ENCODE results near the gene MMGT1. TPM values are rescaled to one million over a fixed set of nuclear protein-coding genes. Genes with fewer than 3 reads are reported as not detected.

Gene MMGT1
- 19.8 and 28.0 TPM in 2 replicates for total RNA-seq (2014; rRNA removed; shearing (Covaris generic))

- peak; percentile 73 for DNase-seq (ENCODE audit: low read depth)
Measured at GRCh38 chrX:135973548-135974278, at the start of gene MMGT1. TSS of gene MMGT1 (minus strand) at chrX:135973988. CDS start at chrX:135973675, 313 bp downstream.

- no peak for DNase-seq (ENCODE audit: low read depth)
Measured at GRCh38 chrX:136021903-136022302, 48.1 kb upstream of the MMGT1 start.

GRCh38 chrX:136021160-136021559 is 47.4 kb upstream of the MMGT1 start:
- no peak for DNase-seq (ENCODE audit: low read depth)

DNA sequence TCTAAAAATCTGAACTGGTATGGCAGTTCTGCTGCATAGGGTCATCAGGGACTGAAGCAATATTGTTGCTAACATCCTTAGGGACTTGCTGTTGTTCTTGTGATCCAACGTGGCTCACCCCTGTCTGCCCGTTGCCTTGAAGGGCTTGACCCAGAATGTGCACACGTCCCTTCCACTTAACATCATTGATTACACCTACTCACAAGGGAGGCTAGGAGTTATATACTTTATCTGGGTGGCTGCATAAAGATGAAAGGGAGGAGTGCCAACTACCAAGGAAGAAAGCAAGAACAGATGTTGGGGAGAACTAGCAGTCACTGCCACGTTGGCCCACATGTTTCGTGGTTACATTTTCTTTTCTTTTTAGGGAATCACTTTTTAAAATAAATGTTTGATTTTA is 45.4 kb upstream of the MMGT1 start:
- DNase-seq (ENCODE audit: low read depth) = no peak

GRCh38 chrX:136016881-136017280 is 43.1 kb upstream of the MMGT1 start:
- DNase-seq (ENCODE audit: low read depth) = no peak

DNA sequence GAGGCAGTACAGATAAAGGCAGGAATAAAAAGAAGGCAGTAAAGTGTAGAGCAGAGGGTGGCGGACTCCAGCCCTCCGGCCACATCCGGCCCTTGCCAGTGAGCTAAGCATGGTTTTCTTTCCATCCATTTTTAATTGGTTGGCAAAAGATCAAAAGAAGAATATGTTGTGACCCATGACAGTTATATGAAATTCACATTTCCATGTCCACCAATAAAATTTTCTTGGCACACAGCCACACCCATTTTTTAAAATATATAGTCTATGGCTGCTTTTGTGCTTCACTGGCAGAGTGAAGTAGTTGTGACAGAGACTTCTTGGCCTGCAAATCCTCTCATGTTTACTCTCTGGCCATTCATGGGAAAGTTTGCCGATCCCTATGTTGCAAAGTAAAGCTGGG is 41.2 kb upstream of the MMGT1 start:
- DNase-seq (ENCODE audit: low read depth) = no peak

DNA sequence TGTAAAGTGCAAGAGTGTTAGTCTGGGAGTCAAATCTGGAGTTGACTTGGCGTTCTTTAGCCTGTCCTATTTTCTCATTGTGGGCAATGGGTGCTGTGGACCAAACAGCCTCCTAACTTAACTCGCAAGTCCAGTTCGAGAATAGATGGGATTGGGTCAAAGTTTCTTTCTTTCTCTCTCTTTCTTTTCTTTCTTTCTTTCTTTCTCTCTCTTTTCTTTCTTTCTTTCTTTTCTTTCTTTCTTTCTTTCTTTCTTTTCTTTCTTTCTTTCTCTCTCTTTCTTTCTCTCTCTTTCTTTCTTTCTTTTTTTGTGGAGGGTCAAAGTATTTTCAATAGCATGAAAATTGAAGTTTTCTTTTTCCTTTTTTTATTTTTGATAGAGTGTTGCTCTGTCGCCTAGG is 14.5 kb upstream of the MMGT1 start:
- no peak for DNase-seq (ENCODE audit: low read depth)

- no peak for DNase-seq (ENCODE audit: low read depth)
Measured at GRCh38 chrX:135985973-135986310, 12.2 kb upstream of the MMGT1 start.

DNA sequence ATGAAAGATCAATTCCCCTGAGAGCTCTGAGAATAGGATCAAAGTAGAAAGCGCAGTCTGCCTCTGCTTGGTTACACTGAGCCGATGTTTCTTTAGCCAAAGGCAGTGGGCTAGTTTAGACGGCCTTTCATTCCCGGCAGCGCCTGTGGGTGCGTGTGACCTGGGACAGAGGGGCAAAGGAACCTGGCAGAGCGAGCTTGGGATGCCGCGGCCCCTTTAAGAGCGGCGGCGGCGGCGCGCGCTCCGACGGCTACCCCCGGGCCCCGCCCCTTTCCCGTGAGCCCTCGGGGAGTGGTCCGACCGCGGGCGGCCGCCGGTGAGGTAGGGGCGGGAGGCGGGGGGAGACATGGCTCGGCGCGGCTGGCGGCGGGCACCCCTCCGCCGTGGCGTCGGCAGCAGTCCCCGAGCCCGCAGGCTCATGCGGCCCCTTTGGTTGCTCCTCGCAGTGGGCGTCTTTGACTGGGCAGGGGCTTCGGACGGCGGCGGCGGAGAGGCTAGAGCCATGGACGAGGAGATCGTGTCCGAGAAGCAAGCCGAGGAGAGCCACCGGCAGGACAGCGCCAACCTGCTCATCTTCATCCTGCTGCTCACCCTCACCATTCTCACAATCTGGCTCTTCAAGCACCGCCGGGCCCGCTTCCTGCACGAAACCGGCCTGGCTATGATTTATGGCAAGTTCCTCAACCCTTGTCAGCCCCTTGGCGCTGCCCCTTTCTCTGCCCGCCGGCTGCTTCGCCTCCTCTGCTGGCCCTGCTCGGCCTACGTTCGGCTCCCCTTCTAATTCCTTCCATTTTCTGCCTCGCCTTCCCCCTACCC is 11.6 kb upstream of the MMGT1 start, which contains the start of gene SLC9A6:
SLC9A6 (plus strand) TSS at position 279 of the 816 bp plus-strand sequence; CDS start at position 503, 224 bp downstream.
- DNase-seq (ENCODE audit: low read depth) = peak; percentile 60

- no peak for DNase-seq (ENCODE audit: low read depth)
Measured at GRCh38 chrX:135984791-135985156, 11.0 kb upstream of the MMGT1 start.

- no peak for DNase-seq (ENCODE audit: low read depth)
Measured at GRCh38 chrX:135984256-135984655, 10.5 kb upstream of the MMGT1 start.

GRCh38 chrX:135982860-135983259 is 9.1 kb upstream of the MMGT1 start:
- no peak for DNase-seq (ENCODE audit: low read depth)

- no peak for DNase-seq (ENCODE audit: low read depth)
Measured at GRCh38 chrX:135981668-135982067, 7.9 kb upstream of the MMGT1 start.

GRCh38 chrX:135981010-135981409 is 7.2 kb upstream of the MMGT1 start:
- no peak for DNase-seq (ENCODE audit: low read depth)

- DNase-seq (ENCODE audit: low read depth) = no peak
Measured at GRCh38 chrX:135977611-135978010, 3.8 kb upstream of the MMGT1 start.

DNA sequence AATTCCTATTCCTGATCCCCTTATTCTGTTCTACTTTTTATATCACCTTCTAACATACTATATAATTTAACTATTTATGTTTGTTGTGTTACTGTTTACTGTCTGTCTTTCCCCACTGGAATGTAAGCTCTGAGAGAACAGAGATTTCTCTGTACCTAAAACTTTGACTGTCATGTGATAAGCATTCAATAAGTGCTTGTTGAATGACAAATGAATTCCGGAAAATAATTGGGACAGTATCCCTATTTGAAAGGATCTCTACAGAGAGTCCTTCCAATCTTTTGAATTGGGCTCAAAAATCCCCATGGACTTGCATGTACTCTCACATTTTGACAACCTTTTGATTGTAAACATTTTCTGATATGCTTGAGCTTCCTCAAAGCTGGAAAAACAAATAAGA is 1.6 kb upstream of the MMGT1 start:
- no peak for DNase-seq (ENCODE audit: low read depth)

DNA sequence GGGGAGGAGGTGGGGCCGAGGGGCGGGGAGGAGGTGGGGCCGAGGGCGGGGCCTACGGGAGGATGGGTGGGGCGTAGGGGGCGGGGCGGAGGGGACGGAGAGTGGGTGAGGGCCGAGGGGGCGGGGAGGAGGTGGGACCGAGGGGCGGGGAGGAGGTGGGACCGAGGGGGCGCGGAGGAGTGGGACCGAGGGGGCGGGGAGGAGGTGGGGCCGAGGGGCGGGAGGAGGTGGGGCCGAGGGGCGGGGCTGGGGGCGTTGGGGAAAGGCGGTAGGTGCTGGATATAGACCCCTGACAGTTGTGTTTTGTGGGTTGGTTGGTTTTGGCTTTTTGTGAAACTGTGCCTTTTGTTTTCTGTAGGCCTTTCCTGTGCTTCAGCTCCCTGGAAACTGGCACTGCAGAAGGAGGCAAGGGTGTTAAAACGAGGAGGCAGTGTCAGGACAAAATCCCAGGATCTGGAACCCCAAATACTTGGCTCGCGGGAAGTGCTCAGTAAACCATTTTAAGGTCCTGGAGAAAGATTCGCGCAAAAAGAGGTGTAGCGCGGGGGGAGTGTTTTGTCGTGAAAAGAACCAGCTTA is 580 bp upstream of the MMGT1 start:
- peak; percentile 54 for DNase-seq (ENCODE audit: low read depth)

GRCh38 chrX:135973025-135973547 is 702 bp downstream of the MMGT1 start:
- peak; percentile 15 for DNase-seq (ENCODE audit: low read depth)

DNA sequence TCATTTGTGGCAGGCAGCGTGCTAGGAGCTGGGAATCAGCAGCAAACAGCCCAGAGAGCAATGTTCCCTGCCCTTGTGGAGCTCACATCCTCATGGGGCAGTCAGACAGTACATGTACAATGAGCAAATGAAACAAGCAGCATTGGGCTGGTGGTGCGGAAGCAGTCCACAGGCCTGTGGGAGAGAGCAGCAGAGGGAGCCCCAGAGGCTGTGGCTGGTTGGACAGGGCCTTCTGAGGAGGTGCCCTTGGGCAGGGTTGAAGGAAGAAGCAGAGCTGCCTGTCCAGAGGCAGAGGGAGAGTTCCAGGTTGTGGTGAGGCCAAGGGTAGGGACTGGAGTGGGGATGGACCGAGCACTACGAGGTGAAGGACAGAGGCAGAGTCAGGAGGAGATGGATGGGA is 22.5 kb downstream of the MMGT1 start:
- no peak for DNase-seq (ENCODE audit: low read depth)

DNA sequence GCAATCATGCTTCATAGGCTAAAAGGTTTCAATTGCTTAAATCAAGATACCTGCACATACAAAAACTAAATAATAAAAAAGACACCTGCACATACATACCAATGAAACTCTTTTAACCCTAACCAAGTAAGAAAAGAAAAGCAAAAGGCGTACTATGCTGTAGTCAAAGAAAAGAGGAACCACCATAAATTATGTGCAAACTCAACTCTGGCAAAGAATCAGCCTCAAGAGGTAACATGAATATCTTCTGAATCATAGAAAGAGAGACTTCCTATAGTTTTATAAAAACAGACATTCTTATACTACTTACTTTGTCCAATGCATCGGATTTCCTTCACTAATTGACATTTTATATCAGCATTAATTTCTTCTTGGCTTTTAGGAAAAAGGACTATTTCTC is 29.3 kb downstream of the MMGT1 start:
- no peak for DNase-seq (ENCODE audit: low read depth)

DNA sequence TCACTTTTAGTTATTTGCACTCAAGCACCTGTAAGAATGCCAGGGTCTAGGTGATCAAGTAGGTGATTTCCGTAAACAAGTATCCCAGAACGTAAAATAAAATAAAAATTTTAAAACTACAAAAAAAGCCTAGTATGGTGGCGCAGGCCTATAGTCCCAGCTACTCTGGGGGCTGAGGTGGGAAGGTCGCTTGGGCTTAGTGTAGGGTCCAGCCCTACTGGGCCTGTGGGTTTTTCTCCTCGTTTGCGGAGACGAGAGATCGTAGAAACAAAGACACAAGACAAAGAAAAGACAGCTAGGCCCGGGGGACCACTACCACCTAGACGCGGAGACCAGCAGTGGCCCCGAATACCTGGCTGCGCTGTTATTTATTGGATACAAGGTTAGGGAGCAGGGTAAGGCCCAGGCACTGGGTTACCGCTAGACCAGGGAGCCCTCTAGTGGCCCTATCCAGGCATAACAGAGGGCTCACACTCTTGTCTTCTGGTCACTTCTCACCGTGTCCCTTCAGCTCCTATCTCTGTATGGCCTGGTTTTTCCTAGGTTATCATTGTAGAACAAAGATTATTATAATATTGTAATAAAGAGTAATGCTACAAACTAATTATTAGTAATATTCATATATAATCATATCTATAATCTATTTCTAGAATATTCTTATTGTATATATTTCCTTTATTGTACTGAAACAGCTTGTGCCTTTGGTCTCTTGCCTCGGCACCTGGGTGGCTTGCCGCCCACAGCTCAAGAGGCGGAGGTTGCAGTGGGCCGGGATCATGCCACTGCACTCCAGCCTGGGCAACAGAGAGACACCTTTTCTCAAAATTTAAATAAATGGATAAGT is 41.9 kb downstream of the MMGT1 start:
- peak; percentile 15 for DNase-seq (ENCODE audit: low read depth)

GRCh38 chrX:135927897-135928296 is 45.9 kb downstream of the MMGT1 start:
- DNase-seq (ENCODE audit: low read depth) = no peak

Measured in RPMI7951 (cell line).